HG02678 (cell line): ENCODE measurements around the gene TBC1D2B.

Experiments used
- ATAC-seq: cut with Tn5 transposase; IDR thresholded peaks from one replicate; pipeline ENCODE4 v1.9.1; 2021; ENCODE audit warnings: mild to moderate bottlenecking, moderate library complexity; ENCODE audit not compliant: unreplicated experiment

The TBC1D2B gene

DNA sequence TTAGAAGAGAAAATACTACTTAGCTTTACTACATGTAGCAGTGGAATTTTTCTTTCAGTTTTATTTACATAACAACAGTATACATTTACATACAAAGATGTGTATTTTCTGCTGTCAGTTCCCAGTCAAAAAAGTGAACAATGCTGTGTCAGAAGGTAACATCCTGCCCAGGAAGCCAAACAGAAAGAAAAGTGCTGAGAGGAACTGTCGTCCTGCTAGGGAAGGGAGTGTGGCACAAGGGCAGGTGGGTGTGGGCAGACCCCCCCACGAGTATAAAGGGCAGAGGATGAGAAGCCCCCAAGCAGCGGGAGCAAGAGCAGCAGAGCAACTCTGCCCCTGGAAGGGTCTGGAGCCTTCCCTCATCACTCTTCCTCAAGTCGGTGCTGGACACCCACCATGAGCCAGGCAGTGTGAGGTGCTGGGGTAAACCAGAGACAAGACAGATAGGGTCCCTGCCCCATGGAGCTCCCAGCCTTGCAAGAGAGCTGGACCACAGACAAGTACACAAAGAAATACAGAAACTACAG, 39.7 kb downstream of the TBC1D2B start:
- ATAC-seq = no peak

DNA sequence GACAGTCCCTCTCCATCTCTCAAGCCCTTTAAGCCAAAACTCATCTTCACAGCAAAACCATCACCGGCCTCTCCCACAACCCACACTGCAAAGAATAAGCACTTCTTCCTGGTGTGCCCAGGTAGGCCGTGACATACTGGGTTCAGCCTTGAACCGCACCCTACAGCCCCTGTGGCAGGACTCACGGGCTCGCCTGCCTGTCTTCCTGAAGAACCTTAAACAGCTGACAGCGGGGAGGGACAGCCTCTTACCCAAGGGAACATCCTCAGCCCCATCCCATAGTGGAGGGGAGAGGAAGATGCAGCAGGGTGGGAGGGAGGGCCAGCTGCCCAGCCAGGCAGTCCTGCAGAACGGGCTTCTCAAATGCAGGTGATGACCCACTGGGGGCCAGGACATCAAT, 40.2 kb downstream of the TBC1D2B start:
- ATAC-seq = no peak

DNA sequence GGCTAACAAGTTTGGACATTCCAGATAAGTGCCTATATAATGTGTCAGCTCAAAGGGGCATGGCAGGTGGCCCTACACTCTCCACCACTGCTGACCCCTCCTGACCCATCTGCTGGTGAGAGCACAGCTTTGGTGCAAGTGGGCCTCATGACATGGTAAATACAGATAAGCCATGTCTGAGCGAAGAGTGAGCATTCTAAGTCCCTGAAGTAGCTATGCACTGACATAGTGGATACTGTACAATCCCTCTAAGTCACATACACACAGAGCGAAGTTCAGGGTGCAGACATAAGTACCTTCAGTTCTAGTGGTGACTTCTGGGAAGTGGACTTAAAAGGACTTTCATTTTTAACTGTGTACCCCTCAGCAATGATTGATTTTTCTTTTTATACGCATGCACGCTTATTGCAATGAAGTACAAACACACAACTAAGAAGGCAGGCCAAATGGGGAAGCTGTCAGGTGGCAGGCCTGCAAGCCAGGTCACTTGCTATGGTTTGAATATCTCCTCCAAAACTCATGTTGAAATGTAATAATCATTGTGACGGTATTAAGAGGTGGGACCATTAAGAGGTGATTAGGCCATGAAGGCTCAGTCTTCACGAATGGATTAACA, 41.5 kb downstream of the TBC1D2B start:
- ATAC-seq = no peak

DNA sequence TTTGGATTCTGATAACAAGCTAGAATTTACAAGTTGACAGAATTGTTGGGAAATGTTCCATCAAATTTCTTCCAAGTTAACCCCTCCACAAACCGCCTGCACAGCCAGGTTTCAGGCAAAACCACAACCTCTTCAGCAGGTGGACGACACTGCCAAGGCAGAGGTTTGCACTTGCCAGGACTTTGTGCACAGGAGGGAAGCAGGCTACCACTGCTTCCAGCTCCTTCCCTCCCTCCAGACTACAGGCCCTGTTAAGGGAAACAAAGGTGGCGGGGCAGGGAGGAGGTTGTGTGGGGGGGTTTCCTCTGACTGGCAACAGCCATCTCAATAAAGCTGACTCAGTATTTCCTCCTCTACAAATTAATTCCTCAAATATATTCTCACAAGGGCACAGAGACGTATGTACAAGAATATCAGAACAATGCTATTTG, 42.2 kb downstream of the TBC1D2B start:
- ATAC-seq = no peak

DNA sequence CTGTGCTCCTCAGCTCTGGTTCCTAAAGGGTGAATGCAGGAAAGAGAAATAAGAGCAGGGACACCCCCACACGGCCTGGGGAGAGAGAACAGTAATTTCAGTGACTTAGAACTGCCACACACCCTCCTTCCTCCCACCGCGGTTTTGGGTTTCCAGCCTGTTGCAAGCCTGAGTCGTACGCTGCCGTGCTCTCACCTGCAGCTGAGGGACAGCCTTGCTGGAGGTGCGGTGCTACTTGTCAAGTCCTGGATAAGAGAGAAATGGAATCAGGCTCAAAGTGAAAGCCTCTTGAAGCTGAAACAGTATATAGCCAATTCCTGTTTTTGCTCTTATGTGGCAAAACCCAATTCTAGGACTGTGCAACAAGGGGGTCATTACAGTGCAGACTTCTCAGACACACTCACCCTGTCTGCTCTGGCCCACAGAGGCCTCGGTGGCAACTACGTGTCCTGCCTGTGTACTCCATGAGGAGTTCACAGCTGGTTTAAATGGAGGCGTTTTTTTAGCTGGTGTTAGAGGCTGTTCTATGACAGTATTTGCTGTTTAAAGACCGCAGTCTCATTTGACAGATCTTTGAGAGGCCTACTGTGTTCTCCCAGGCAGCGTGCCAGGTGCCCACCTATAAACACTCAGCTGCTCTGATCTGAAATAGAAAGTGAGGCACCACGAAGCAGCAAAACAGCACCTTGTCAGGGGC, 42.9 kb downstream of the TBC1D2B start:
- peak; percentile 65 for ATAC-seq

DNA sequence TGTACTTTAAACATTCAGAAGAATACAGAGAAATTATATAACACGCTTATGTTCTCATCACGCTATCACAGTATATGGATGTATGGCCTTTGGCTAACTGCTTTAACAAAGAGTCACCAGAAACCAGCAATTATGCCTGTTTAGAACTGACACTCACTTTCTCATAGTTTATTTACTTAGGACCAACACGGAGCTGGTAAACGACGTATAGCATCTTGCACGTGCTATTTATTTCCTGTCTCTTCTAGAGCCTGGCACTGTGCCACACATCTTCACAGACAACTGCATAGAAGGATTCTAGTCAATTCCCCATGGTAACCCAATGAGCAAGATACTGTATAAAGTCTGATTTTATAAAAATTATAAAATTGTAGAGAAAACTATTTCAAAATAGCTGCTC, 43.6 kb downstream of the TBC1D2B start:
- no peak for ATAC-seq

DNA sequence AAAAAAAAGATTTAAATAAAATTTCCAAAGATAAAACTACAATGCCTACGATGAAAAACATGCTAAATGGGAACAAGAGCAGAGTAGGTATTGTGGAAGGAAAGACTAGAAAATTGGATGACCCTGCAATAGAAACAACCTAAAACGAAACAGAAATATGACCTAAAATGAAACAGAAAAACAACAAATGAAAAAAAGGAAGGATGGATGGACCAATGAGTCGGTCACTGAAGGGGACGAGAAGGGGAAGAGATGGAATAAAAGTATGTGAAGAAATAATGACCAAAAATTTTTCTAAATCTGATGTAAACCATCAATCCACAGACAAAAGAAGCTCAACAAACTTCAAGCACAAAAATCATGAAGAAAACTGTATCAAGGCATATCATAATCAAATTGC, 44.8 kb downstream of the TBC1D2B start:
- ATAC-seq = no peak

DNA sequence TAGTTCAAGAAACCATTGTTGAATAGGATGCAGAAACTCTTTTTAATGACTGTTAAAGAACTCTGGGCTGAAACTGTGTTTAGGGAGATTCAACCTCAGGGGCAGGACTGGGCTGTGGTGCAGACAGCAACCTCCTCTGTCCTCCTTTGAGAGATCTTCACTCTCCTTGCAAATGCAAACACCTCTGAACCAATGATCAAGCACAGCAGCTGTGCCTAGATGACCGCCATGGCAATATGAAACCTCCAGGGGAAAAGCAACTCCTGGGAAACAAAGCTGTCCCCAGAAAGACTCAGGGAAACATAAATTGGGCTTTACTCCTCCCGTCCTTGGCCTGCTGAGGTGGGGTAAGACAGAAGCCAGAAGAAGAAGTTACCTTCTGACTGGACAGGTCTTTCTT, 52.6 kb downstream of the TBC1D2B start:
- no peak for ATAC-seq

DNA sequence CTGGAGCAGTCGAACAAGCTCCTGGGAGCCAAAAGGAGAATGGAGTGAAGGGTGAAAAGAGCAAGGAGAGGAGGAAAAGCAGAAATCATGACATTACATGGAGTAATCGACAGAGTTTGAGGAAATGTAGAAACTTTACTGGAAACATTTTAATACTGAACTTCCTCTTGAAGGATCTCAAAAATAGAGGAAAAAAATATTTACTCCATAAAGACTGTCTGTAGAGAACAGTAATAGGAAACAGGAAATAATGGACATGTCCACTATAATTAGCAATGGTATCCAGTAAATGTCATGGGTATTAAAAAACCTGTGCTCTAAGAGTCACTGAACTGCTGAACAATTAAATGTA, 53.0 kb downstream of the TBC1D2B start:
- ATAC-seq = no peak

DNA sequence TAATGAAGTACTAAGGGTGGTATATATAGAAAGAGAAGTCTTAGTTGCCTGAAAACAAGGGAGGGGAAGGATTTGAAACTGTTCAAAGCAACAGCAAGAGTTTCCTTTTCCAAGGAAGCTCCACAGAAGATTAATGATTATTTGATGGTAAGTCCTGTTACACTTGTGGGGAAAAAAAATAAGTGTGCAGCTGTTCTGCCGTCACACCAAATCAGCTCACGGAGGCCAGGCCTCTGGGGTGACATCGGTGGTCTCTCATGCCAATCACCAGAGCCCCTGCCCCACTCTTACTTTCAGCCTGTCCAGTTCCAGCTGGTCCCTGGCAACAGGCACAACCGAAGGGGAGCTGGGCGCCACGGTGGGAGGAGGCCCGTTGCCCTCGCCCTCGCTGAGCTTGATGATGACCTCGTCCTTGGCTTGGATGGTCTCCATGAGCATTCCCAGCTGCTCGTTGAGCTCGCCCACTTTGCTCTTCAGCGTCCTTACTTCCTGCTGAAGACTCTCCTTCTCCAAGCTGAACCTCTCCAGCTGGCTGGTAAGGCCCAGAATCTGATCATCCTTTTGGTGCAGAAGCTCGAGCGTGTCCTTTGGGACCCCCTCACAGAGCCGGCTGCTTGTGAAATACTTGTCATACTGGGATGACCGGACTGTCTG, 53.5 kb downstream of the TBC1D2B start:
- no peak for ATAC-seq

DNA sequence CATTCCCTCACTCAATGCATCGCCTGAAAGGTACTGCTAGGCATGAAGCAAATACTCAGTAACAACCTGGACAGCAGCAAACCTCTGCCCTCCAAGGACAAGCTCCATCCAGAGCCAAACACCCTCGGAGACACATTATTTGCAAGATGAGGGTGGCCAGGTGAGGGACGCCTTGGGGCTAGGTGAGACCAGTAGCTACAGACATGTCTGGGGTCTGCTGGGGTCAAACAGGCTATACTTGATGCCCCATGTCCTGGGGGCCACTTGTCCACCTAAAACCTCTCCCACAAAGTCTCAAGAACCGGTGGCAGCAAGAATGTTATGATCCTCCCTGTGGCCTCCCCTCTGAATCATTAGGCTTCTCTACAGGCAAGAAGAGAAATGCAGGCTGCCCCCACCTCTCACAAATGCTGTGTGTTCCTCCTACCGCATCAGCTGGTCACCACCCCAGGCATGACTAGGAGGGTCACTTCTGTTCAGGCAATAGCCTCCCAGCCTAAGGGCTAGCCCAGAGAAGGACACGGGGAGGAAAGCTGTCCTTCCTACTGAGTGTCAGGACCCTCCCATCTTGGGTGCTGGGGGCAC, 54.3 kb downstream of the TBC1D2B start:
- no peak for ATAC-seq

DNA sequence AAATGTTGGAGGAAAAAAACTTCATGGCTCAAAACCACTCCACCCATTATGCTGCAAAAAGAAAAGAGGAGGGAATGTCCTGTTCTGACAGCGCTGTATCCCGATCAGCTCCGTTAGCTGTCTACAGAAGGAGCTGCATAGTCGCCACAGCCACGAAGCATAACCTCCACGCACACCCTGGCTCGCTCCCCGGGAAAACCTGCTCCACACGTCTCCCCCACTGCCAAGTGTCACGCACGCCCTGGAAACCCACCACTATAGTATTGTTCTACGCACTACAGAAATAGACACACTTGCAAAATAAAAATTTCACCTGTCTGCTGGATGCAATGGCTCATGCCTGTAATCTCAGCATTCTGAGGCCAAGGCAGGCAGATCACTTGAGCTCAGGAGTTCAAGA, 55.8 kb downstream of the TBC1D2B start:
- ATAC-seq = no peak

DNA sequence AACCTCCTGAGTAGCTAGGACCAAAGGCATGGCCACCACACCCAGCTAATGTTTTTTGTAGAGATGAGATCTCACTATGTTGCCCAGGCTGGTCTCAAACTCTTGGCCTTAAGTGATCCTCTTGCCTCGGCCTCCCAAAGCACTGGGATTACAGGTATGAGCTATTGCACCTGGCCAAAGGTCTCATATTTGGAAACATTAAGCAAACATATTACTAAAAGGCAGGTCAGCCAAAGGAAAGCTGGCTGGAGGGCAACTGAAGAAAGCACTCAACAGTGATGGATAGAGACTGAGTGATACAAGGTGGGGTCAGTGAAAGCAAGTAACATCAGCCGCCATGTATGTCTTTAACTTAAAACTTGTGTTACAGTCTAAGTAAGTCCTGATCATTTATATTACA, 57.5 kb downstream of the TBC1D2B start:
- no peak for ATAC-seq

DNA sequence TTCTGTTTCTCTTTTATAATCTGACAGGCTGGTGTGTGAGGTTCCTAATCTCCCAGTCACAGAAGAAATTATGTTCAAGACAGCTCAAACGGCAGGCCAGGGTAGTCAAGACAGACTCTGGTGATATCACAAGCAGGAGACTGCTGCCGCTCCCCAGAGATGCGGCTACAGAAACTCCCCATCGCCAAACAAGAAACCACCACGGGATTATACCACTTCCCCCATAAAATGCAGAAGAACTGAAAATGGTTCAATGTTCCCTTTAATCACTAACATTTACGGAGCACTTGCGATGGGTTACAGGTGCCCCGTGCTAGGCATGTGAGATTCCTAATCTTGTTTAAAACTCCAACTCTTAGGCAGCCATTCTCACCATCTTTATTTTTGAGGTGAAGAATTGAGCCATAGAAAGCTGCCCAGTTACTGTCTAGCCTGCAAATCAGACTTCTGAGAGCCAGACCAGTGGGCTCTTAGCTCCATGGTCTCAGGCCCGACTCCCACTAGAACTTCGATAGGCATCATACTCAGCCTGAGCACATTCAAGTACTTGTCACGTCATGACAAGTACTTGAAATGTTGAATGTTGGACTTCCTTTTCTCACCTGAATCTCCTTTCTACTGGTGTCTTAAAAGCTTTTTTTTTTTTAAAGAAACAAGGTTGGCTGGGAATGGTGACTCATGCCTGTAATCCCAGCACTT, 58.4 kb downstream of the TBC1D2B start:
- peak; percentile 69 for ATAC-seq

DNA sequence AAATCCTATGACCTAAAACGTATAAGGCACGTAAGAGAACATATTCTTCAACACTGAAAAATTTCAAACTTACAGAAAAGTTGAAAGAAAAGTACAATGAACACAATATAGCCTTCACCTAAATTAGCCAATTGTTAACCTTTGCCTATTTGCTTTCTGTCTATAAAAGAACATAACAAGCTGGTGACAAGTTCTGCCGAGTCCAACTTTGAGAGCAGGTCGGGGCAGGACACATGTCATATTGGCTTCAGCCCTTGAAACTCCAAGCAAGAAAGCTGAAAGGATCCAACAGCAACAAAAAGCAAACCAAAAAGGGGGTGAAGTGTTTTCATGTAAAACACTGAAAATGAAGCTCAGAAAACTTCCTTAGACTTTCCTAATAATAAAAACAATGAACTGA, 59.1 kb downstream of the TBC1D2B start:
- ATAC-seq = no peak

DNA sequence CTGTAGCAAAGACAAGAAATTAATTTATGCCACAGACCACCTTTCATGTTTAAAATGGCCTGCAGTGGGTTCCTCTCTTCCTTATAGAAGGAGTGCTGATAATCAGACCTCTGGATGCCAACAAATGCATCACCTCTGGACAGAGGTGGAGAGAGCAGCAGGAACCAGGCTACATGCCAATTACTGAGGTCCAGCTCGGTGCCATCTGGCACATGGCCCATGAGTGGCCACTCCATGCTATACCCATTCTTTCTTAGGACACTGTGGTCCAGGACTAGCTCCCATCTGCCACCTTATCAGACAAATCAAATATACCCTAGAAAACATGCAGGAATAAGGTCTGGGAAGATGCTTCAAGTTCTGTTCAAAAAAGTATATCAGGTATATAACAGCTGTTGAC, 60.7 kb downstream of the TBC1D2B start:
- ATAC-seq = no peak

DNA sequence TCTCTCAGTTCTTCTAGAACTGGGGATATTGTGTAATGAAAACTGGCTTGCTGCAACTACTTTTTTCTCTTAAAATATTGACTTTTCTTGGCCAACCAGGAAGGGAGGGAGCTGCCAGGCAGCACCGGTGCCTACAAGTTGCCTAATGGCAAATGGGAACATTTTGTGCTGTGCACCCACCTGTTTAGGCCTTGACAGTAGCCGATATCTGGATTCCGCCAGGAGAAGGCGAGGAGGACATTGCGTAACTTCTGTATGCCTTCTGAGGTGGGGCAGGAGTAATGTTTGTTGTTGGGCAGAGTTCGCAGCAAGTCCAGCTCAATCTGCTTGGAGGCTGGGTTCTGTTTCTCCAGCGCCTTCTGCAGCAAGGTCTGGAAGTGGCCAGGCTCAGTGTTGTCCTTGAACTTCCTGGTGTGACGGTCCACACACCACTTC, 64.9 kb downstream of the TBC1D2B start:
- no peak for ATAC-seq

DNA sequence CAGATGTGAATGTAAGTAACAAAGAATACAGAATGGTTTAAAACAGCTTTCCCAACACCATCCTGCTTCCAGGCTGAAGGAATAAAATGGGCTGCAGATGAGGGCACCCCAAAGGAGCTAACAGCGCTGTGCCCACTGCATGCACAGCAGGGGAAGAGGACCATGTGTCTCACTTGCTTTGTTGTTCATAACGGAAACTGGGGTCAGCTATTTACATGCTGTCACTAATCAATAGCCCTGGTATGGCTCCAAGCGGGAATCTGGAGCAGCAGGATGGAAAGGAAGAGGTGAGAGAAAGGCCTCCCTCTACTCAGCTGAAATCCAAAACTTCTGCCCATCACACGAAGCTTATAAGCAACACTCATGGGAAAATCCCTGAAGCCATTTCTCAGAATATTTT, 67.4 kb downstream of the TBC1D2B start:
- ATAC-seq = no peak

DNA sequence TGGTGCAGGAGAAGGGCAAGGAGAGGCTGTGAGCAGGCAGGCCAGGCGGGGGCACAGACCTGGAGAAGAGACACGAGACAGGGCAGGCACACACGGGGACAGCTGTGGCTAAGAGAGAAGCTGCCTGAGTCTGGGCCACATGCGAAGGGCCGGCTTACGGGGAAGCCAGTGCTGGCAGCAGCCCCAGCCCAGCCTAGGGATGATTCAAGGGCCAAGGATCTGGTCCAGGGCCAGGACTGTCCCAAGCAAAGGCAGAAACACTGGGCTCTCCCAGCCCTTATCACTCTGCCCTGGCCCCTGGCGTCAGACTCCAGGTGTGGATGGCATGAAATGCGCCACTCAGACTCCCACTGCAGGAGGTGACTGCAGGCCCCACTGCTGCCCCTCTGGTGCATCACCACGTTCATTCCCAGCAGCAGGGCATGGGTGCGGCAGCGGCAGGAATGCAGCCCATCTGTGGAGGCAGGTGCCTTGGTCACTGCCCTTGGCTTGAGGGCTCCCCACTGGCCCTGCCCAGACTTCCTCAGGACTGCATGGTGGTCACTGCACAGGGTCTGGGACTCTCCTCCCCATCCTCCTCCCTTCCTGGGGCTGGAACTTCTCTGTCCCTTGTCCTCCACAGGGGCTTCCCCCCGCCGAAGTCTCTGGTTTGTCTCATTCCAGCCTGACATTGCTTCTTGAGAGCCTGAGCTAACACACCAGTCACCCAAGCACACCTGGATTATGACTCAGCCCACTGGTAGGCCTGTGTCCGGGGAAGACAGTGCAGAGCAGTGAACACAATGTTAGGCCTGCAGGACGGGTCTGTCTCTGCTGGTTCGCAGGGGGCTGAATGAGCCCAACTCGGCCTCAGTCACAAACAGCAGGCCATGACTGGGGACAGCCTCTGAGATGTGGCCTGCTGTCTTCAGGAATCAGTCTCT, 69.3 kb downstream of the TBC1D2B start:
- ATAC-seq = no peak
